ENCODE measurements around the gene GET3.

GET3 gene

DNA sequence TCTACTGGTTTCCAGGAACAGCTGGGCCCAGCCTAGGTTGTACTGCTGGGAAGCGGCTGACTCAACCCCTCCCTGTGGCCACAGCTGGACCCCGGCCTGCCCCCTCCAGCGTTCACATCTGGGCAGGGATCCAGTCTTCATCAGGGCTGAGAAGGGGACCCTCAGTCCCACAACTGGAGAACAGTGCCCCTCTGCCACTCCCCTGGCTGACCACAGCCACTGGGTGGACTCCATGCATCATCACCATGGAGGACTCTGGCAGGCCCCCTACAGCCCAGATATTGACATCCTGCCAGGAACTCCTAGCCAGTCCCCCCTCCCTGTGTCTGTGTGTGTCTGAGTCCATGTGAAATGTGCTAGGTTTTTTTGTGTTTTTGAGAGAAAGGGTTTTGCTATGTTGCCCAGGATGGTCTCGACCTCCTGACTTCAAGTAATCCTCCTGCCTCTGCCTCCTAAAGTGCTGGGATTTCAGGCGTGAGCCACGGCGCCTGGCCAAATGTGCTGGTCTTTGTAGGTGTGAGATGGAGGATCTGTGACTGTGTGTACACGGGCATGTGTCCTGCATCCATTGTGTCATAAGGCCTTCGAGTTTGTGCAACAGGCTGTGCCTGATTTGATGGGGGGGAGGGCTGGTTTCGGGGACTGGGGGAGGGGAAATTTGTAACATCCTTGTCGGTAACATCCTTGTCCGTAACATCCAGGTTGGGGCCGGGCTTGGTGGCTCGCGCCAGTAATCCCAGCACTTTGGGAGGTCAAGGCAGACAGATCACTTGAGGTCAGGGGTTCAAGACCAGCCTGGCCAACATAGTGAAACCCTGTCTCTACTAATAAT is 42.1 kb downstream of the GET3 start:
- peak overlapping the region; percentile 50; the same call in 1 of the 2 replicates for H3K27ac ChIP-seq (ENCODE audit: low read depth, low read length)
- H3K4me1 ChIP-seq (ENCODE audit: control insufficient read depth, low read length): peaks cover 69% of the 10 kb centered on the region
- no peaks in the 10 kb centered on the region for H3K9me2 ChIP-seq (replicated peaks; ENCODE audit: control insufficient read depth, low read length)
- no peaks in the 10 kb centered on the region for H4K20me1 ChIP-seq (ENCODE audit: control insufficient read depth, insufficient read depth, low read depth, low read length)
- TF ChIP-seq, protein P1, sequence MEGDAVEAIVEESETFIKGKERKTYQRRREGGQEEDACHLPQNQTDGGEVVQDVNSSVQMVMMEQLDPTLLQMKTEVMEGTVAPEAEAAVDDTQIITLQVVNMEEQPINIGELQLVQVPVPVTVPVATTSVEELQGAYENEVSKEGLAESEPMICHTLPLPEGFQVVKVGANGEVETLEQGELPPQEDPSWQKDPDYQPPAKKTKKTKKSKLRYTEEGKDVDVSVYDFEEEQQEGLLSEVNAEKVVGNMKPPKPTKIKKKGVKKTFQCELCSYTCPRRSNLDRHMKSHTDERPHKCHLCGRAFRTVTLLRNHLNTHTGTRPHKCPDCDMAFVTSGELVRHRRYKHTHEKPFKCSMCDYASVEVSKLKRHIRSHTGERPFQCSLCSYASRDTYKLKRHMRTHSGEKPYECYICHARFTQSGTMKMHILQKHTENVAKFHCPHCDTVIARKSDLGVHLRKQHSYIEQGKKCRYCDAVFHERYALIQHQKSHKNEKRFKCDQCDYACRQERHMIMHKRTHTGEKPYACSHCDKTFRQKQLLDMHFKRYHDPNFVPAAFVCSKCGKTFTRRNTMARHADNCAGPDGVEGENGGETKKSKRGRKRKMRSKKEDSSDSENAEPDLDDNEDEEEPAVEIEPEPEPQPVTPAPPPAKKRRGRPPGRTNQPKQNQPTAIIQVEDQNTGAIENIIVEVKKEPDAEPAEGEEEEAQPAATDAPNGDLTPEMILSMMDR (IDR thresholded peaks at IDR 0.05; ENCODE audit: low read depth, low read length, poor library complexity, severe bottlenecking): peak; percentile 39
- no peak for TF ChIP-seq EZH2phosphoT487 (IDR thresholded peaks at IDR 0.05; ENCODE audit: borderline replicate concordance, low read length)
- no peaks in the 10 kb centered on the region for H3K79me2 ChIP-seq (ENCODE audit: control insufficient read depth, low read length)
- H3K9me3 ChIP-seq (ENCODE audit: control insufficient read depth, insufficient read depth, low read length): no peaks in the 10 kb centered on the region
- peaks cover 20% of the 10 kb centered on the region for H3F3A ChIP-seq (ENCODE audit: control insufficient read depth, insufficient read depth)
- peak overlapping the region; percentile 91 for H3K4me3 ChIP-seq (ENCODE audit: low read length)
- H3K27me3 ChIP-seq (ENCODE audit: control insufficient read depth, low read length): no peaks in the 10 kb centered on the region
- peaks cover 1% of the 10 kb centered on the region; the same call in 1 of the 2 replicates for H3K36me3 ChIP-seq (ENCODE audit: control insufficient read depth, low read length)
- H3K4me2 ChIP-seq (ENCODE audit: low read length): peak overlapping the region; percentile 99

DNA sequence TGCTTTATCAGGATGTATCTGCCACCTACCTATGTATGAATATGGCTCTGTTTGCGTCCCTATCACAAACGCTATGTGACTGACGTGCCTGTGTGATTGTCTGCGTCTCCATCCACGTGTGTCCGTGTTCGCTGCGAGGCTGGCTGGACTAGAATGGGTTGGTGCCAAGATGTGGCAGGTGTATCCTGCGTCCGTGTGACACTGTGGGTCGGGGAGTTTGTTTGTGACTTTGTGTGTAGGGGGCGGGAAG is 44.8 kb downstream of the GET3 start:
- Histone ChIP-seq H3K9me3 (ENCODE audit: control insufficient read depth, insufficient read depth, low read length) (no peaks in the 10 kb centered on the region), H3K36me3 (ENCODE audit: control insufficient read depth, low read length) (no peaks in the 10 kb centered on the region), H3K27ac (ENCODE audit: low read depth, low read length) (peak overlapping the region; percentile 75), H3K79me2 (ENCODE audit: control insufficient read depth, low read length) (no peaks in the 10 kb centered on the region), H4K20me1 (ENCODE audit: control insufficient read depth, insufficient read depth, low read depth, low read length) (no peaks in the 10 kb centered on the region), H3K27me3 (ENCODE audit: control insufficient read depth, low read length) (no peaks in the 10 kb centered on the region), H3F3A (ENCODE audit: control insufficient read depth, insufficient read depth) (peaks cover 35% of the 10 kb centered on the region), H3K4me3 (ENCODE audit: low read length) (peak overlapping the region; percentile 77), H3K4me1 (ENCODE audit: control insufficient read depth, low read length) (peaks cover 85% of the 10 kb centered on the region), H3K9me2 (replicated peaks; ENCODE audit: control insufficient read depth, low read length) (no peaks in the 10 kb centered on the region), H3K4me2 (ENCODE audit: low read length) (peak overlapping the region; percentile 93)
- TF ChIP-seq EZH2phosphoT487 (IDR thresholded peaks at IDR 0.05; ENCODE audit: borderline replicate concordance, low read length): no peak
- TF ChIP-seq, protein P1 (IDR thresholded peaks at IDR 0.05; ENCODE audit: low read depth, low read length, poor library complexity, severe bottlenecking): no peak

DNA sequence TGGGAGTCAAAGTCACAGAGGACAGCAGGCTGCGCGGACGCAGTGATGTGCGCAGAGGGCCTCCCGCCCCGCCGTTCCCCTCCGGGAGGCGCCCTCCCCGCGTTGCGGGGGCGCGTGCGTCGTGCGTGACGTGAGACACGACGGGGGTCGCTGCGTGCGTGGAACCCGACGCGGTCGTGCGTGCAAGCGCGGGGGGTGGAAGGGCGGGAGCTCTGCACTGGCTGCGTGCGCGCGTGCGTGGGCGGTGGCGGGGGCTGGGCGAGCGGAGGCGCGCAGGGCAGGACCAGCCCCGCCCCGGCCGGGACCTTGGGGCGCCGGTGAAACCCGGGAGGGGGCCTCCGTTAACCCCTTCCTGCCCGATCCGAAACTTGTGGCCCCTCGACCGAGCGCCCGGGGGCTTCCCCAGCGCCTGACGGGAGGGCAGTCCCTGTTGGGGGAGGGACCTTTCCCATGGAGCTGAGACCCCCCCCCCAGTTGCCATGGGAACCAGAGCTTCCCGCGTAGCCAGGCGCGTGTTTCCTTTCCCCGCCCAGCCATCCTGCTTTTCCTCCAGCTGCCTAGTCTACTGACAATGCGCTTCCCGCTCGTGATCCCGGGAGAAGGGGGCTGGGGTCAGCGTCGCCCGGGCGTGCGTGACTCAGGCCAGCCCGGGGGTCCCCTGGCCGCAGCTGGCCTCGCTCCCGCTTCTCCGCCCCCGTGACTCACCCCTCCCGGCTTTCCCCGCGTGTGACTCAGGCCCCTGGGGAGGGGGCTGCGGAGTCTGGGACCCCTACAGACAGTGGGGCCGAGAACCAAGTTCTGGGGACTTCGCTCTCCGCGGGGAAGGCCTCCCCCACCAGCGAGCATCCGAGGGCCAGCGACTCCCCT is 45.4 kb downstream of the GET3 start:
- H3K9me3 ChIP-seq (ENCODE audit: control insufficient read depth, insufficient read depth, low read length): no peaks in the 10 kb centered on the region
- no peaks in the 10 kb centered on the region for H3K9me2 ChIP-seq (replicated peaks; ENCODE audit: control insufficient read depth, low read length)
- H3K4me3 ChIP-seq (ENCODE audit: low read length): peak overlapping the region; percentile 77
- H4K20me1 ChIP-seq (ENCODE audit: control insufficient read depth, insufficient read depth, low read depth, low read length): no peaks in the 10 kb centered on the region
- peak overlapping the region; percentile 75 for H3K27ac ChIP-seq (ENCODE audit: low read depth, low read length)
- H3K4me1 ChIP-seq (ENCODE audit: control insufficient read depth, low read length): peaks cover 83% of the 10 kb centered on the region
- no peaks in the 10 kb centered on the region for H3K79me2 ChIP-seq (ENCODE audit: control insufficient read depth, low read length)
- peak overlapping the region; percentile 93 for H3K4me2 ChIP-seq (ENCODE audit: low read length)
- H3K36me3 ChIP-seq (ENCODE audit: control insufficient read depth, low read length): no peaks in the 10 kb centered on the region
- peaks cover 35% of the 10 kb centered on the region for H3F3A ChIP-seq (ENCODE audit: control insufficient read depth, insufficient read depth)
- H3K27me3 ChIP-seq (ENCODE audit: control insufficient read depth, low read length): no peaks in the 10 kb centered on the region
- TF ChIP-seq EZH2phosphoT487 (IDR thresholded peaks at IDR 0.05; ENCODE audit: borderline replicate concordance, low read length): no peak
- TF ChIP-seq, protein P1 (IDR thresholded peaks at IDR 0.05; ENCODE audit: low read depth, low read length, poor library complexity, severe bottlenecking): peak; percentile 28

Measured in DOHH2 (cell line).